SK-N-SH treated with all-trans-retinoic acid at 6 μM for 48 hours (cell line): ENCODE data around the gene ANO9.
"Not testable (repeated sequence)": the region's sequence is repeated elsewhere in the genome, so short reads cannot be mapped to it uniquely, and the experiment has no call there.

ENCODE experiments used
- ATAC-seq: fragments of 200-7000 bp; cut with Tn5 transposase; 3 replicates; pipeline ENCODE4 v1.9.1; 2020; ENCODE audit warnings: mild to moderate bottlenecking, moderate library complexity
- ARNTL ChIP-seq: fragments of 450-650 bp; formaldehyde crosslinking; IDR thresholded peaks from 2 replicates; pipeline ENCODE4 v1.5.0; 2020; ENCODE audit warnings: low read depth, mild to moderate bottlenecking, moderate library complexity, borderline replicate concordance
- BACH2 ChIP-seq: fragments of 250-450 bp; sonication (Bioruptor Pico); IDR thresholded peaks from 2 replicates; pipeline ENCODE4 v1.9.0; 2021; ENCODE audit warnings: mild to moderate bottlenecking, borderline replicate concordance
- CSDC2 ChIP-seq: fragments of 250-450 bp; sonication (Bioruptor Pico); IDR thresholded peaks from 2 replicates; pipeline ENCODE4 v1.5.0; 2020; ENCODE audit warnings: mild to moderate bottlenecking, moderate library complexity
- CSRNP3 ChIP-seq: fragments of 250-450 bp; sonication (Bioruptor Pico); IDR thresholded peaks from 2 replicates; pipeline ENCODE4 v1.5.1; 2021; ENCODE audit warnings: mild to moderate bottlenecking, moderate library complexity
- ESRRG ChIP-seq: fragments of 250-450 bp; sonication (Bioruptor Pico); IDR thresholded peaks from 2 replicates; pipeline ENCODE4 v1.6.1; 2021; ENCODE audit warnings: mild to moderate bottlenecking
- GLIS3 ChIP-seq: fragments of 250-450 bp; sonication (Bioruptor Pico); IDR thresholded peaks from 2 replicates; pipeline ENCODE4 v1.5.0; 2020; ENCODE audit warnings: mild to moderate bottlenecking, moderate library complexity
- ISL1 ChIP-seq: fragments of 250-450 bp; sonication (Bioruptor Pico); IDR thresholded peaks from 2 replicates; pipeline ENCODE4 v2.1.2; 2022; ENCODE audit warnings: mild to moderate bottlenecking, moderate library complexity
- OSR1 ChIP-seq: fragments of 250-450 bp; sonication (Bioruptor Pico); IDR thresholded peaks from 2 replicates; pipeline ENCODE4 v1.8.0; 2022; ENCODE audit warnings: moderate library complexity, mild to moderate bottlenecking, inconsistent platforms
- PATZ1 ChIP-seq: fragments of 250-450 bp; sonication (Bioruptor Pico); IDR thresholded peaks from 2 replicates; pipeline ENCODE4 v1.8.0; 2020; ENCODE audit warnings: mild to moderate bottlenecking, moderate library complexity, borderline replicate concordance
- POU6F1 ChIP-seq: fragments of 250-450 bp; sonication (Bioruptor Pico); IDR thresholded peaks from 2 replicates; pipeline ENCODE4 v1.8.0; 2021; ENCODE audit warnings: low read depth, mild to moderate bottlenecking, moderate library complexity, borderline replicate concordance
- RARB ChIP-seq: fragments of 250-450 bp; sonication (Bioruptor Pico); IDR thresholded peaks from 2 replicates; pipeline ENCODE4 v1.8.0; 2021; ENCODE audit warnings: mild to moderate bottlenecking, moderate library complexity
- SNAI2 ChIP-seq: fragments of 250-450 bp; sonication (Bioruptor Pico); IDR thresholded peaks from 2 replicates; pipeline ENCODE4 v1.5.0; 2020; ENCODE audit warnings: mild to moderate bottlenecking, moderate library complexity
- TCF4 ChIP-seq: fragments of 250-450 bp; sonication (Bioruptor Pico); IDR thresholded peaks from 2 replicates; pipeline ENCODE4 v1.8.0; 2021; ENCODE audit warnings: mild to moderate bottlenecking, moderate library complexity, borderline replicate concordance
- TOX ChIP-seq: fragments of 250-450 bp; sonication (Bioruptor Pico); IDR thresholded peaks from 2 replicates; pipeline ENCODE4 v1.8.0; 2021; ENCODE audit warnings: mild to moderate bottlenecking, moderate library complexity, borderline replicate concordance
- ZC3H10 ChIP-seq: fragments of 250-450 bp; sonication (Bioruptor Pico); IDR thresholded peaks from 2 replicates; pipeline ENCODE4 v1.5.1; 2021; ENCODE audit warnings: mild to moderate bottlenecking, moderate library complexity
- ZFP3 ChIP-seq: fragments of 250-450 bp; sonication (Bioruptor Pico); IDR thresholded peaks from 2 replicates; pipeline ENCODE4 v1.5.0; 2020; ENCODE audit warnings: mild to moderate bottlenecking, moderate library complexity
- ZFP30 ChIP-seq: fragments of 450-650 bp; formaldehyde crosslinking; IDR thresholded peaks from 2 replicates; pipeline ENCODE4 v1.5.0; 2022; ENCODE audit warnings: mild to moderate bottlenecking, moderate library complexity
- ZNF565 ChIP-seq: fragments of 450-650 bp; formaldehyde crosslinking; conservative IDR thresholded peaks from 2 replicates; pipeline ENCODE4 v1.5.0; 2020; ENCODE audit warnings: low read depth, mild to moderate bottlenecking, moderate library complexity
- ZNF70 ChIP-seq: fragments of 450-650 bp; formaldehyde crosslinking; IDR thresholded peaks from 2 replicates; pipeline ENCODE4 v1.5.0; 2020; ENCODE audit warnings: mild to moderate bottlenecking, moderate library complexity
- ZNF8 ChIP-seq: fragments of 450-650 bp; formaldehyde crosslinking; IDR thresholded peaks from 2 replicates; pipeline ENCODE4 v1.5.0; 2020; ENCODE audit warnings: mild to moderate bottlenecking, moderate library complexity
- TF ChIP-seq, protein P1 (sequence below): fragments of 250-450 bp; sonication (Bioruptor Pico); IDR thresholded peaks from 2 replicates; pipeline ENCODE4 v1.5.1; 2020; ENCODE audit warnings: low read depth, mild to moderate bottlenecking, moderate library complexity

The ANO9 gene

DNA sequence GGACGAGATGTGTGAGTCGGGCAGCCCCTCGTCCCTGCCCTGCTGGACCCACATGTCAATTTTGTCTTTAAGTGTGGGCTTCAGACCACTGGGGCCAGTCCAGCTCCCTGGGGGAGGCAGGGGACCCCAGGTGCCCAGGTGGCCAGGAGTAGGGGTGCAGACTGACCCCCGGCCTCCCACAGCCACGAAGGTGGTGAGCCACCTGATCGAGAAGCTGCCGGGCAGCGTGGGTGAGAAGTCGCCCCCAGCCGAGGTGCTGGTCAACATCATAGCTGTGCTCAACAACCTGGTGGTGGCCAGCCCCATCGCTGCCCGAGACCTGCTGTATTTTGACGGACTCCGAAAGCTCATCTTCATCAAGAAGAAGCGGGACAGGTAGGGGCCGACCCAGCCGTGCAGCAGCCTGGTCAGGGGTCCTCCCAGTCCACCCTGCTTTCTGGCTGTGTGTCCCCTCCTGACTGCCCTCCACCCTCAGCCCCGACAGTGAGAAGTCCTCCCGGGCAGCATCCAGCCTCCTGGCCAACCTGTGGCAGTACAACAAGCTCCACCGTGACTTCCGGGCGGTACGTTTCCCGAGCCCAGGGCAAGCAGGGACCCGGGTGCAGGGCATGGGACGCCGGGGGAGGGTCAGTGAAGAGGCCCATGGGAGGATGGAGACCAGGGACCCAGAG, 37.9 kb downstream of the ANO9 start:
- no peak for ATAC-seq

DNA sequence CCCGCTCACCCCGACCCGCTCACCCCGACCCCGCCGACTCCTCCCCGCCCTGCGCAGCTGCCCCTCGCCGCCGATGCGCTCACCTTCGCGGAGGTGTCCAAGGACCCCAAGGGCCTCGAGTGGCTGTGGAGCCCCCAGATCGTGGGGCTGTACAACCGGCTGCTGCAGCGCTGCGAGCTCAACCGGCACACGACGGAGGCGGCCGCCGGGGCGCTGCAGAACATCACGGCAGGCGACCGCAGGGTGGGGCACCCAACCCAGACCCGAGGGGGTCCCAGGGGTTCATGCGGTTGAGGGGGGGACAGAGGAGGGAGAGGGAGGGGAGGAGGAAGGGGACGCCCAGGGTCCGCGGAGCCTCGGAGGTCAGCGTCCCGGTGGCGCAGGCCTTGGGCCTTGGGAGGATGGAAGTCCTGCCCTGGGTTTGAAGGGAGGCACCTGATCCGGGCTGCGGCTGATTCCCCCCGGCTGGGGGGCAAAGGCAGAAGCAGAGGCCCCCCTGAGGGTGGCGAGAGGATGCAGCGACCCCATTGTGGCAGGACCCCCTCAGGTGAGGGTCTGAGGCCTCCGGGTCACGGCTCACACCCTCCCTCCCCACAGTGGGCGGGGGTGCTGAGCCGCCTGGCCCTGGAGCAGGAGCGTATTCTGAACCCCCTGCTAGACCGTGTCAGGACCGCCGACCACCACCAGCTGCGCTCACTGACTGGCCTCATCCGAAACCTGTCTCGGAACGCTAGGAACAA, 38.6 kb downstream of the ANO9 start:
- ATAC-seq, result no peak
- TF ChIP-seq ZC3H10 (CRISPR knock-in tag) (no peak), ARNTL (CRISPR knock-in tag) (no peak), PATZ1 (CRISPR knock-in tag) (no peak), BACH2 (CRISPR knock-in tag) (no peak), TCF4 (CRISPR knock-in tag) (no peak), CSDC2 (CRISPR knock-in tag) (no peak), ZNF8 (CRISPR knock-in tag) (no peak), ZFP30 (no peak), ISL1 (CRISPR knock-in tag) (no peak), GLIS3 (CRISPR knock-in tag) (no peak), SNAI2 (CRISPR knock-in tag) (no peak), ESRRG (no peak), RARB (CRISPR knock-in tag) (no peak), ZNF565 (CRISPR knock-in tag) (no peak)
- TF ChIP-seq, protein P1, sequence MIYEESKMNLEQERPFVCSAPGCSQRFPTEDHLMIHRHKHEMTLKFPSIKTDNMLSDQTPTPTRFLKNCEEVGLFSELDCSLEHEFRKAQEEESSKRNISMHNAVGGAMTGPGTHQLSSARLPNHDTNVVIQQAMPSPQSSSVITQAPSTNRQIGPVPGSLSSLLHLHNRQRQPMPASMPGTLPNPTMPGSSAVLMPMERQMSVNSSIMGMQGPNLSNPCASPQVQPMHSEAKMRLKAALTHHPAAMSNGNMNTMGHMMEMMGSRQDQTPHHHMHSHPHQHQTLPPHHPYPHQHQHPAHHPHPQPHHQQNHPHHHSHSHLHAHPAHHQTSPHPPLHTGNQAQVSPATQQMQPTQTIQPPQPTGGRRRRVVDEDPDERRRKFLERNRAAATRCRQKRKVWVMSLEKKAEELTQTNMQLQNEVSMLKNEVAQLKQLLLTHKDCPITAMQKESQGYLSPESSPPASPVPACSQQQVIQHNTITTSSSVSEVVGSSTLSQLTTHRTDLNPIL (CRISPR knock-in tag), result no peak

More for the DNA sequence above, 37.9 kb downstream of the ANO9 start:
- no peak for TF ChIP-seq OSR1
- TF ChIP-seq CSDC2 (CRISPR knock-in tag), result no peak
- TF ChIP-seq ZNF70 (CRISPR knock-in tag), result no peak
- TF ChIP-seq CSRNP3 (CRISPR knock-in tag), result no peak
- TF ChIP-seq, protein P1 (CRISPR knock-in tag), result no peak
- TF ChIP-seq POU6F1 (CRISPR knock-in tag), result no peak
- TF ChIP-seq TCF4 (CRISPR knock-in tag), result no peak
- TF ChIP-seq BACH2 (CRISPR knock-in tag), result no peak
- no peak for TF ChIP-seq TOX (CRISPR knock-in tag)
- TF ChIP-seq ZFP3 (CRISPR knock-in tag), result no peak
- no peak for TF ChIP-seq SNAI2 (CRISPR knock-in tag)

GRCh38 chr11:401196-401595, 40.6 kb downstream of the ANO9 start:
- not testable (repeated sequence) for ATAC-seq
